WTC11 (cell line): ENCODE data around the gene ATP6V1G1. TPM values are rescaled to one million over a fixed set of nuclear protein-coding genes. Genes with fewer than 3 reads are reported as not detected.

Experiments used
- ATAC-seq: fragments of 200-7000 bp; cut with Tn5 transposase; 2 replicates; pipeline ENCODE4 v1.10.0; 2021; ENCODE audit warnings: mild to moderate bottlenecking, moderate library complexity
- CTCF ChIA-PET: fragments of 300-600 bp; sonication (Branson Sonifier 250); formaldehyde crosslinking; loops from one replicate; lab custom pipeline; 2021; ENCODE audit warnings: antibody characterized with exemption; lab: Charles Lee
- POLR2A ChIA-PET: fragments of 350-600 bp; sonication (Branson Sonifier 250); formaldehyde crosslinking; loops from one replicate; lab custom pipeline; 2021; ENCODE audit warnings: antibody characterized with exemption; lab: Charles Lee
- DNase-seq: peaks from one replicate; pipeline ENCODE4 v3.0.0; 2021; ENCODE audit warnings: low spot score
- H3K27ac Mint-ChIP-seq: 2 replicates; pipeline ENCODE4 v1.8.0; 2021; ENCODE audit warnings: mixed read lengths
- H3K27me3 Mint-ChIP-seq: 2 replicates; pipeline ENCODE4 v1.8.0; 2021; ENCODE audit warnings: low read depth, mild to moderate bottlenecking, moderate library complexity, mixed read lengths
- H3K36me3 Mint-ChIP-seq: 2 replicates; pipeline ENCODE4 v1.8.0; 2021; ENCODE audit warnings: mixed read lengths
- H3K4me1 Mint-ChIP-seq: 2 replicates; pipeline ENCODE4 v1.8.0; 2022; ENCODE audit warnings: mixed read lengths
- H3K4me3 Mint-ChIP-seq: 2 replicates; pipeline ENCODE4 v1.8.0; 2021; ENCODE audit warnings: mild to moderate bottlenecking, moderate library complexity, mixed read lengths
- H3K9me3 Mint-ChIP-seq: 2 replicates; pipeline ENCODE4 v1.8.0; 2021; ENCODE audit warnings: mixed read lengths
- FOXJ3 ChIP-seq: sonication (generic); formaldehyde crosslinking; IDR thresholded peaks from 2 replicates; pipeline ENCODE4 v1.9.0; 2021; ENCODE audit warnings: missing genetic modification reagents, mild to moderate bottlenecking, borderline replicate concordance
- NR1H2 ChIP-seq: sonication (generic); formaldehyde crosslinking; IDR thresholded peaks from 2 replicates; pipeline ENCODE4 v1.9.0; 2021; ENCODE audit warnings: mild to moderate bottlenecking, moderate library complexity, missing genetic modification reagents
- OVOL2 ChIP-seq: fragments of 250-450 bp; sonication (Bioruptor Pico); IDR thresholded peaks from 2 replicates; pipeline ENCODE4 v1.9.0; 2021; ENCODE audit warnings: mild to moderate bottlenecking, borderline replicate concordance
- RELA ChIP-seq: sonication (generic); formaldehyde crosslinking; IDR thresholded peaks from 2 replicates; pipeline ENCODE4 v1.8.1; 2022; ENCODE audit warnings: missing genetic modification reagents, mild to moderate bottlenecking, borderline replicate concordance
- ZNF396 ChIP-seq: fragments of 250-450 bp; sonication (Bioruptor Pico); IDR thresholded peaks from 2 replicates; pipeline ENCODE4 v1.8.0; 2021; ENCODE audit warnings: mild to moderate bottlenecking, moderate library complexity, borderline replicate concordance
- total RNA-seq: library from RNA; stranded (reverse); gene quantifications from 3 replicates; pipeline ENCODE4 v1.2.3, GENCODE V29; 2021
- TF ChIP-seq, protein P1 (sequence below): sonication (generic); formaldehyde crosslinking; IDR thresholded peaks from 2 replicates; pipeline ENCODE4 v1.8.1; 2023; ENCODE audit warnings: mild to moderate bottlenecking, missing genetic modification reagents, moderate library complexity
- TF ChIP-seq, protein P2 (sequence below): sonication (generic); formaldehyde crosslinking; IDR thresholded peaks from 2 replicates; pipeline ENCODE4 v1.8.0; 2023; ENCODE audit warnings: missing genetic modification reagents, mild to moderate bottlenecking, borderline replicate concordance
- TF ChIP-seq, protein P3 (sequence below): fragments of 250-450 bp; sonication (Bioruptor Pico); IDR thresholded peaks from 2 replicates; pipeline ENCODE4 v1.9.0; 2021; ENCODE audit warnings: mild to moderate bottlenecking
- TF ChIP-seq, protein P4 (sequence below): sonication (generic); formaldehyde crosslinking; IDR thresholded peaks from 2 replicates; pipeline ENCODE4 v1.8.0; 2022; ENCODE audit warnings: mild to moderate bottlenecking, missing genetic modification reagents
- TF ChIP-seq, protein P5 (sequence below): fragments of 250-450 bp; sonication (Bioruptor Pico); IDR thresholded peaks from 2 replicates; pipeline ENCODE4 v2.1.2; 2022; ENCODE audit warnings: mild to moderate bottlenecking, moderate library complexity
- TF ChIP-seq, protein P6 (sequence below): sonication (generic); formaldehyde crosslinking; conservative IDR thresholded peaks from 2 replicates; pipeline ENCODE4 v1.8.1; 2023; ENCODE audit warnings: mild to moderate bottlenecking, low read depth, missing genetic modification reagents, moderate library complexity
- TF ChIP-seq, protein P7 (sequence below): sonication (generic); formaldehyde crosslinking; IDR thresholded peaks from 2 replicates; pipeline ENCODE4 v1.8.0; 2022; ENCODE audit warnings: mild to moderate bottlenecking, missing genetic modification reagents
- TF ChIP-seq, protein P8 (sequence below): sonication (generic); formaldehyde crosslinking; IDR thresholded peaks from 2 replicates; pipeline ENCODE4 v1.8.1; 2022; ENCODE audit warnings: missing genetic modification reagents, borderline replicate concordance

The ATP6V1G1 gene
- total RNA-seq, 1 experiment from 2014 or later: 108 TPM

DNA sequence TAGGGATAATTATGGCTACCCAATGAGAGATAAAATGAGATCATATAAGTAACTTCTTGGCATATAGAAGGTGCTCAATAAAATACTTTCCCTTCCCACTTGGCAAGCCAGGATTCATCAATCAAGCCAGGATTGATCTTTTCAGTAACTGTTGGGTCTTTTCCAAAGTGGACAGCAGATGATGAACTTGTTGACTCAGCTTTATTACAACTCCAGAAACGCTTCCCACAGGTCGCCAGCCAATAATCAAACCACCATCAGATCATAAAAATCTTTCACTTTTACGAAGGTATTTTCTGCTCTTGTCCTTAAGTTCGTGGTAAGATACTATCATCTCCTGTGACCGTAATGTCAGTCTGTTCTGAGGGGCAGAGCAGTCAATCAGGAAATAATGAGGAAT lies 42.5 kb upstream of the ATP6V1G1 start:
- no peak for ATAC-seq
- POLR2A ChIA-PET: no interaction called here
- Mint-ChIP-seq H3K36me3 (no peaks in the 10 kb centered on the region), H3K4me1 (peaks cover 12% of the 10 kb centered on the region), H3K27me3 (peaks cover 4% of the 10 kb centered on the region; the same call in 1 of the 2 replicates), H3K9me3 (no peaks in the 10 kb centered on the region), H3K27ac (no peak overlapping the region), H3K4me3 (no peak overlapping the region)
- CTCF ChIA-PET: interaction anchor here (0.9 kb wide), 1 partner anchor 108 kb away, joined by 3 read pairs; no protein-coding TSS in a partner anchor
- DNase-seq: no peak
- TF ChIP-seq, protein P1, sequence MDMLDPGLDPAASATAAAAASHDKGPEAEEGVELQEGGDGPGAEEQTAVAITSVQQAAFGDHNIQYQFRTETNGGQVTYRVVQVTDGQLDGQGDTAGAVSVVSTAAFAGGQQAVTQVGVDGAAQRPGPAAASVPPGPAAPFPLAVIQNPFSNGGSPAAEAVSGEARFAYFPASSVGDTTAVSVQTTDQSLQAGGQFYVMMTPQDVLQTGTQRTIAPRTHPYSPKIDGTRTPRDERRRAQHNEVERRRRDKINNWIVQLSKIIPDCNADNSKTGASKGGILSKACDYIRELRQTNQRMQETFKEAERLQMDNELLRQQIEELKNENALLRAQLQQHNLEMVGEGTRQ: no peak
- TF ChIP-seq NR1H2 (CRISPR knock-in tag) (no peak), OVOL2 (CRISPR knock-in tag) (no peak), ZNF396 (CRISPR knock-in tag) (no peak), RELA (CRISPR knock-in tag) (no peak), FOXJ3 (CRISPR knock-in tag) (no peak)
- TF ChIP-seq, protein P2, sequence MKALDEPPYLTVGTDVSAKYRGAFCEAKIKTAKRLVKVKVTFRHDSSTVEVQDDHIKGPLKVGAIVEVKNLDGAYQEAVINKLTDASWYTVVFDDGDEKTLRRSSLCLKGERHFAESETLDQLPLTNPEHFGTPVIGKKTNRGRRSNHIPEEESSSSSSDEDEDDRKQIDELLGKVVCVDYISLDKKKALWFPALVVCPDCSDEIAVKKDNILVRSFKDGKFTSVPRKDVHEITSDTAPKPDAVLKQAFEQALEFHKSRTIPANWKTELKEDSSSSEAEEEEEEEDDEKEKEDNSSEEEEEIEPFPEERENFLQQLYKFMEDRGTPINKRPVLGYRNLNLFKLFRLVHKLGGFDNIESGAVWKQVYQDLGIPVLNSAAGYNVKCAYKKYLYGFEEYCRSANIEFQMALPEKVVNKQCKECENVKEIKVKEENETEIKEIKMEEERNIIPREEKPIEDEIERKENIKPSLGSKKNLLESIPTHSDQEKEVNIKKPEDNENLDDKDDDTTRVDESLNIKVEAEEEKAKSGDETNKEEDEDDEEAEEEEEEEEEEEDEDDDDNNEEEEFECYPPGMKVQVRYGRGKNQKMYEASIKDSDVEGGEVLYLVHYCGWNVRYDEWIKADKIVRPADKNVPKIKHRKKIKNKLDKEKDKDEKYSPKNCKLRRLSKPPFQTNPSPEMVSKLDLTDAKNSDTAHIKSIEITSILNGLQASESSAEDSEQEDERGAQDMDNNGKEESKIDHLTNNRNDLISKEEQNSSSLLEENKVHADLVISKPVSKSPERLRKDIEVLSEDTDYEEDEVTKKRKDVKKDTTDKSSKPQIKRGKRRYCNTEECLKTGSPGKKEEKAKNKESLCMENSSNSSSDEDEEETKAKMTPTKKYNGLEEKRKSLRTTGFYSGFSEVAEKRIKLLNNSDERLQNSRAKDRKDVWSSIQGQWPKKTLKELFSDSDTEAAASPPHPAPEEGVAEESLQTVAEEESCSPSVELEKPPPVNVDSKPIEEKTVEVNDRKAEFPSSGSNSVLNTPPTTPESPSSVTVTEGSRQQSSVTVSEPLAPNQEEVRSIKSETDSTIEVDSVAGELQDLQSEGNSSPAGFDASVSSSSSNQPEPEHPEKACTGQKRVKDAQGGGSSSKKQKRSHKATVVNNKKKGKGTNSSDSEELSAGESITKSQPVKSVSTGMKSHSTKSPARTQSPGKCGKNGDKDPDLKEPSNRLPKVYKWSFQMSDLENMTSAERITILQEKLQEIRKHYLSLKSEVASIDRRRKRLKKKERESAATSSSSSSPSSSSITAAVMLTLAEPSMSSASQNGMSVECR: no peak
- TF ChIP-seq, protein P3, sequence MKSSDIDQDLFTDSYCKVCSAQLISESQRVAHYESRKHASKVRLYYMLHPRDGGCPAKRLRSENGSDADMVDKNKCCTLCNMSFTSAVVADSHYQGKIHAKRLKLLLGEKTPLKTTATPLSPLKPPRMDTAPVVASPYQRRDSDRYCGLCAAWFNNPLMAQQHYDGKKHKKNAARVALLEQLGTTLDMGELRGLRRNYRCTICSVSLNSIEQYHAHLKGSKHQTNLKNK (CRISPR knock-in tag): no peak
- TF ChIP-seq, protein P4, sequence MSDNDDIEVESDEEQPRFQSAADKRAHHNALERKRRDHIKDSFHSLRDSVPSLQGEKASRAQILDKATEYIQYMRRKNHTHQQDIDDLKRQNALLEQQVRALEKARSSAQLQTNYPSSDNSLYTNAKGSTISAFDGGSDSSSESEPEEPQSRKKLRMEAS: no peak
- TF ChIP-seq, protein P5, sequence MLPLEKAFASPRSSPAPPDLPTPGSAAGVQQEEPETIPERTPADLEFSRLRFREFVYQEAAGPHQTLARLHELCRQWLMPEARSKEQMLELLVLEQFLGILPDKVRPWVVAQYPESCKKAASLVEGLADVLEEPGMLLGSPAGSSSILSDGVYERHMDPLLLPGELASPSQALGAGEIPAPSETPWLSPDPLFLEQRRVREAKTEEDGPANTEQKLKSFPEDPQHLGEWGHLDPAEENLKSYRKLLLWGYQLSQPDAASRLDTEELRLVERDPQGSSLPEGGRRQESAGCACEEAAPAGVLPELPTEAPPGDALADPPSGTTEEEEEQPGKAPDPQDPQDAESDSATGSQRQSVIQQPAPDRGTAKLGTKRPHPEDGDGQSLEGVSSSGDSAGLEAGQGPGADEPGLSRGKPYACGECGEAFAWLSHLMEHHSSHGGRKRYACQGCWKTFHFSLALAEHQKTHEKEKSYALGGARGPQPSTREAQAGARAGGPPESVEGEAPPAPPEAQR: no peak
- TF ChIP-seq, protein P6, sequence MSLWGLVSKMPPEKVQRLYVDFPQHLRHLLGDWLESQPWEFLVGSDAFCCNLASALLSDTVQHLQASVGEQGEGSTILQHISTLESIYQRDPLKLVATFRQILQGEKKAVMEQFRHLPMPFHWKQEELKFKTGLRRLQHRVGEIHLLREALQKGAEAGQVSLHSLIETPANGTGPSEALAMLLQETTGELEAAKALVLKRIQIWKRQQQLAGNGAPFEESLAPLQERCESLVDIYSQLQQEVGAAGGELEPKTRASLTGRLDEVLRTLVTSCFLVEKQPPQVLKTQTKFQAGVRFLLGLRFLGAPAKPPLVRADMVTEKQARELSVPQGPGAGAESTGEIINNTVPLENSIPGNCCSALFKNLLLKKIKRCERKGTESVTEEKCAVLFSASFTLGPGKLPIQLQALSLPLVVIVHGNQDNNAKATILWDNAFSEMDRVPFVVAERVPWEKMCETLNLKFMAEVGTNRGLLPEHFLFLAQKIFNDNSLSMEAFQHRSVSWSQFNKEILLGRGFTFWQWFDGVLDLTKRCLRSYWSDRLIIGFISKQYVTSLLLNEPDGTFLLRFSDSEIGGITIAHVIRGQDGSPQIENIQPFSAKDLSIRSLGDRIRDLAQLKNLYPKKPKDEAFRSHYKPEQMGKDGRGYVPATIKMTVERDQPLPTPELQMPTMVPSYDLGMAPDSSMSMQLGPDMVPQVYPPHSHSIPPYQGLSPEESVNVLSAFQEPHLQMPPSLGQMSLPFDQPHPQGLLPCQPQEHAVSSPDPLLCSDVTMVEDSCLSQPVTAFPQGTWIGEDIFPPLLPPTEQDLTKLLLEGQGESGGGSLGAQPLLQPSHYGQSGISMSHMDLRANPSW: no peak
- TF ChIP-seq, protein P7, sequence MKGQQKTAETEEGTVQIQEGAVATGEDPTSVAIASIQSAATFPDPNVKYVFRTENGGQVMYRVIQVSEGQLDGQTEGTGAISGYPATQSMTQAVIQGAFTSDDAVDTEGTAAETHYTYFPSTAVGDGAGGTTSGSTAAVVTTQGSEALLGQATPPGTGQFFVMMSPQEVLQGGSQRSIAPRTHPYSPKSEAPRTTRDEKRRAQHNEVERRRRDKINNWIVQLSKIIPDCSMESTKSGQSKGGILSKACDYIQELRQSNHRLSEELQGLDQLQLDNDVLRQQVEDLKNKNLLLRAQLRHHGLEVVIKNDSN (CRISPR knock-in tag): no peak
- TF ChIP-seq, protein P8, sequence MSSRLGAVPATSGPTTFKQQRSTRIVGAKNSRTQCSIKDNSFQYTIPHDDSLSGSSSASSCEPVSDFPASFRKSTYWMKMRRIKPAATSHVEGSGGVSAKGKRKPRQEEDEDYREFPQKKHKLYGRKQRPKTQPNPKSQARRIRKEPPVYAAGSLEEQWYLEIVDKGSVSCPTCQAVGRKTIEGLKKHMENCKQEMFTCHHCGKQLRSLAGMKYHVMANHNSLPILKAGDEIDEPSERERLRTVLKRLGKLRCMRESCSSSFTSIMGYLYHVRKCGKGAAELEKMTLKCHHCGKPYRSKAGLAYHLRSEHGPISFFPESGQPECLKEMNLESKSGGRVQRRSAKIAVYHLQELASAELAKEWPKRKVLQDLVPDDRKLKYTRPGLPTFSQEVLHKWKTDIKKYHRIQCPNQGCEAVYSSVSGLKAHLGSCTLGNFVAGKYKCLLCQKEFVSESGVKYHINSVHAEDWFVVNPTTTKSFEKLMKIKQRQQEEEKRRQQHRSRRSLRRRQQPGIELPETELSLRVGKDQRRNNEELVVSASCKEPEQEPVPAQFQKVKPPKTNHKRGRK (CRISPR knock-in tag): no peak
